HepG2 (cell line): ENCODE results near the gene HPCAL1. TPM values are rescaled to one million over a fixed set of nuclear protein-coding genes. Genes with fewer than 3 reads are reported as not detected.

Experiments used
- ASH2L ChIP-seq: fragments of 300-600, 200-600 bp; sonication (generic); IDR thresholded peaks from 2 replicates; pipeline ENCODE4 v1.7.0; 2017; ENCODE audit warnings: low read depth, mild to moderate bottlenecking, moderate library complexity, mixed read lengths, low read length; ENCODE audit not compliant: insufficient read length
- ATF1 ChIP-seq: IDR thresholded peaks from 2 replicates; pipeline ENCODE4 v1.6.1; 2016; ENCODE audit warnings: mild to moderate bottlenecking, control low read depth
- CREM ChIP-seq, 2 experiments: sonication (generic) in 1 of 2; formaldehyde crosslinking in 1 of 2; IDR thresholded peaks; 2 replicates each; pipeline versions ENCODE4 v1.4.0 to v1.6.1; 2016 to 2020; ENCODE audit warnings: antibody characterized with exemption in 1 of 2, mild to moderate bottlenecking in 1 of 2, missing genetic modification reagents in 1 of 2
- FOXO1 ChIP-seq: sonication (generic); formaldehyde crosslinking; IDR thresholded peaks from 2 replicates; pipeline ENCODE4 v1.4.0; 2020; ENCODE audit warnings: missing genetic modification reagents
- HOXD1 ChIP-seq: sonication (generic); formaldehyde crosslinking; IDR thresholded peaks from 2 replicates; pipeline ENCODE4 v1.5.0; 2020; ENCODE audit warnings: missing genetic modification reagents
- MIER2 ChIP-seq: IDR thresholded peaks from 2 replicates; pipeline ENCODE4 v1.6.1; 2016; ENCODE audit warnings: missing biosample characterization, missing genetic modification reagents
- MYC ChIP-seq: sonication (generic); formaldehyde crosslinking; IDR thresholded peaks from 2 replicates; pipeline ENCODE4 v1.9.0; 2021; ENCODE audit warnings: missing genetic modification reagents, borderline replicate concordance
- NCOA1 ChIP-seq: sonication (generic); formaldehyde crosslinking; IDR thresholded peaks from 2 replicates; pipeline ENCODE4 v1.9.0; 2021; ENCODE audit warnings: missing genetic modification reagents
- PHF20 ChIP-seq: sonication (generic); formaldehyde crosslinking; IDR thresholded peaks from 2 replicates; pipeline ENCODE4 v1.5.0; 2020; ENCODE audit warnings: mild to moderate bottlenecking, missing genetic modification reagents
- POGZ ChIP-seq: sonication (generic); formaldehyde crosslinking; IDR thresholded peaks from 2 replicates; pipeline ENCODE4 v1.4.0; 2020; ENCODE audit warnings: mild to moderate bottlenecking, missing genetic modification reagents
- RBAK ChIP-seq: sonication (generic); formaldehyde crosslinking; IDR thresholded peaks from 2 replicates; pipeline ENCODE4 v1.5.1; 2020; ENCODE audit warnings: mild to moderate bottlenecking, missing genetic modification reagents
- REST ChIP-seq, 2 experiments: IDR thresholded peaks; 2 replicates each; pipeline ENCODE4 v1.6.1; 2011 to 2012; ENCODE audit warnings: low read length in 2 of 2, borderline replicate concordance in 1 of 2, low read depth in 1 of 2, mild to moderate bottlenecking in 1 of 2, moderate library complexity in 1 of 2
- RXRB ChIP-seq: IDR thresholded peaks from 2 replicates; pipeline ENCODE4 v1.6.1; 2016; ENCODE audit warnings: borderline replicate concordance, missing genetic modification reagents, missing compliant biosample characterization
- SKIL ChIP-seq: sonication (generic); formaldehyde crosslinking; IDR thresholded peaks from 2 replicates; pipeline ENCODE4 v1.8.0; 2022; ENCODE audit warnings: missing genetic modification reagents, mild to moderate bottlenecking, moderate library complexity, borderline replicate concordance
- SYNCRIP ChIP-seq: fragments of 200-400 bp; formaldehyde crosslinking; IDR thresholded peaks from 2 replicates; pipeline ENCODE4 v1.6.1; 2018; ENCODE audit warnings: mild to moderate bottlenecking, low read depth, low read length; ENCODE audit not compliant: insufficient read depth
- ZFY ChIP-seq: sonication (generic); formaldehyde crosslinking; IDR thresholded peaks from 2 replicates; pipeline ENCODE4 v1.4.0; 2020; ENCODE audit warnings: missing genetic modification reagents
- ZNF232 ChIP-seq: sonication (generic); formaldehyde crosslinking; IDR thresholded peaks from 2 replicates; pipeline ENCODE4 v1.4.0; 2020; ENCODE audit warnings: missing genetic modification reagents, borderline replicate concordance
- ZNF274 ChIP-seq: sonication (generic); formaldehyde crosslinking; IDR thresholded peaks from 2 replicates; pipeline ENCODE4 v1.5.1; 2020; ENCODE audit warnings: mild to moderate bottlenecking, missing genetic modification reagents
- ZNF441 ChIP-seq: sonication (generic); formaldehyde crosslinking; IDR thresholded peaks from 2 replicates; pipeline ENCODE4 v1.7.0; 2021; ENCODE audit warnings: missing genetic modification reagents, borderline replicate concordance
- ZNF713 ChIP-seq: sonication (generic); formaldehyde crosslinking; IDR thresholded peaks from 2 replicates; pipeline ENCODE4 v1.4.0; 2020; ENCODE audit warnings: mild to moderate bottlenecking, missing genetic modification reagents
- polyA plus RNA-seq, 8 experiments: library from polyadenylated mRNA; depleted of rRNA in 3 of 8; stranded (reverse) in 7 of 8; unstranded in 1 of 8; fragments of >200 nt; fragmentation: Illumina TruSeq in 4 of 8; extraction: Trizol in 4 of 8; gene quantifications; 2 replicates each; pipeline versions ENCODE4 v1.2.1 to v1.2.3, GENCODE V29; 2011 to 2016; ENCODE audit warnings: low read depth in 4 of 8, missing spikeins in 1 of 8, mixed read lengths in 1 of 8; ENCODE audit not compliant: insufficient read depth in 1 of 8
- total RNA-seq, 5 experiments: library from RNA; depleted of rRNA; stranded (reverse); fragments of >200 nt; fragmentation: Illumina TruSeq; extraction: Trizol; gene quantifications; 2 replicates each; pipeline ENCODE4 v1.2.3, GENCODE V29; 2016; ENCODE audit warnings: low read depth in 1 of 5
- TF ChIP-seq, protein P1 (sequence below): sonication (generic); formaldehyde crosslinking; conservative IDR thresholded peaks from 2 replicates; pipeline ENCODE4 v1.8.1; 2023; ENCODE audit warnings: missing genetic modification reagents

Gene HPCAL1
- total and polyA plus RNA-seq, 2 of the 13 experiments (the other 11 are each of a cell fraction or from before 2014, with no cell fraction given) = 29.5 to 29.9 TPM

GRCh38 chr2:10329880-10330699 lies 27.4 kb downstream of the HPCAL1 start (continued):
- TF ChIP-seq ZNF441 (no peak; the same call in 1 of the 2 replicates), NCOA1 (CRISPR knock-in tag) (no peak), FOXO1 (CRISPR knock-in tag) (peak; percentile 40; the same call in 1 of the 2 replicates), POGZ (CRISPR knock-in tag) (no peak; the same call in 1 of the 2 replicates), REST (IDR thresholded peaks at IDR 0.05; ENCODE audit: borderline replicate concordance in 1 of 2, low read depth in 1 of 2, low read length in 2 of 2) (no peak), MYC (CRISPR knock-in tag) (0 out of 2 replicates have a peak, but pooled peaks have one; percentile 2), ZNF232 (CRISPR knock-in tag) (0 out of 2 replicates have a peak, but pooled peaks have one; percentile 43), SKIL (peak; percentile 60; the same call in 1 of the 2 replicates), RBAK (CRISPR knock-in tag) (peak; percentile 97), HOXD1 (CRISPR knock-in tag) (no peak), RXRB (CRISPR knock-in tag) (peak; percentile 62; the same call in 1 of the 2 replicates), PHF20 (CRISPR knock-in tag) (no peak), CREM (IDR thresholded peaks at IDR 0.05) (0 out of 2 replicates have a peak, but pooled peaks have one; percentile 13), CREM (CRISPR knock-in tag; IDR thresholded peaks at IDR 0.05) (no peak), ASH2L (peak; percentile 76), ZFY (CRISPR knock-in tag) (peak; percentile 71; the same call in 1 of the 2 replicates), ATF1 (CRISPR knock-in tag) (peak; percentile 29; the same call in 1 of the 2 replicates), ZNF274 (CRISPR knock-in tag) (0 out of 2 replicates have a peak, but pooled peaks have one; percentile 15), MIER2 (CRISPR knock-in tag) (peak; percentile 12; the same call in 1 of the 2 replicates), SYNCRIP (no peak), ZNF713 (CRISPR knock-in tag) (no peak)
- TF ChIP-seq, protein P1, sequence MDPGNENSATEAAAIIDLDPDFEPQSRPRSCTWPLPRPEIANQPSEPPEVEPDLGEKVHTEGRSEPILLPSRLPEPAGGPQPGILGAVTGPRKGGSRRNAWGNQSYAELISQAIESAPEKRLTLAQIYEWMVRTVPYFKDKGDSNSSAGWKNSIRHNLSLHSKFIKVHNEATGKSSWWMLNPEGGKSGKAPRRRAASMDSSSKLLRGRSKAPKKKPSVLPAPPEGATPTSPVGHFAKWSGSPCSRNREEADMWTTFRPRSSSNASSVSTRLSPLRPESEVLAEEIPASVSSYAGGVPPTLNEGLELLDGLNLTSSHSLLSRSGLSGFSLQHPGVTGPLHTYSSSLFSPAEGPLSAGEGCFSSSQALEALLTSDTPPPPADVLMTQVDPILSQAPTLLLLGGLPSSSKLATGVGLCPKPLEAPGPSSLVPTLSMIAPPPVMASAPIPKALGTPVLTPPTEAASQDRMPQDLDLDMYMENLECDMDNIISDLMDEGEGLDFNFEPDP (CRISPR knock-in tag) = 0 out of 2 replicates have a peak, but pooled peaks have one; percentile 71
